ENCODE results near the gene SELENOH.
"Not testable (repeated sequence)": the region's sequence is repeated elsewhere in the genome, so short reads cannot be mapped to it uniquely, and the experiment has no call there.

SELENOH gene

DNA sequence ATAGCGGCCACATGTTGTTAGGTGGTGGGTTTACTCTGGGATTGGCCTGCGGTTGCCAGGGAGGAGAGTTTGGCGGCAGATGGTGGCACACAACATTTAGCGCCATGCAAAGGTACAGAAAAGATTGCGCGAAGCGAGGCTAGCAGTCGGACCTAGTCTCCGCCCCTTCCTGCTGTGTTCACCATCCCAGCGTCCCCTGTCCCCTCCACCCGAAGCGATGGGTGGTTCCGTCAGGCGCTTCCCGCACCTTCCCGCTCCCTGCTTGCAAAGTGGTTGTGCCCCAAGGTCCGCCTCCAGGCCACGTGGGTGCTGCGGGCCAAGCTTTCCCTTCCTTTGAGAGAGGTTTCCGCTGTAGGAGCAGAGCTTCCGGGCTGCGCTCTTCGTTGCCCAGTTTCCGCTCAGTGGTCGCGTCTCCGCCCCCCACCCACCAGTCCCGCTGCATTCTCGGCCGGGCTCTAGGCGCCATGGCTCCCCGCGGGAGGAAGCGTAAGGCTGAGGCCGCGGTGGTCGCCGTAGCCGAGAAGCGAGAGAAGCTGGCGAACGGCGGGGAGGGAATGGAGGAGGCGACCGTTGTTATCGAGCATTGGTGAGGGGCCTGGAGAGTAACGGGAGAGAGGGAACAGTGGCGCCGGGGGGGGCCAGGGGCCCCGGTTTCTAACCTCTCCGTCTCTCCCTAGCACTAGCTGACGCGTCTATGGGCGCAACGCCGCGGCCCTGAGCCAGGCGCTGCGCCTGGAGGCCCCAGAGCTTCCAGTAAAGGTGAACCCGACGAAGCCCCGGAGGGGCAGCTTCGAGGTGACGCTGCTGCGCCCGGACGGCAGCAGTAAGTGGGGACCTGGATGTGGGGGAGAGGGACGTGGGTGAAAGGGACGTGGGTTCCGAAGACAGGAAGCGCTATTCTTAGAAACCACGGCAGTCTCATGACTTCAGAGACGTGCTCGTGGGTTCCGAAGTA, at the start of gene SELENOH:
TSS of gene SELENOH (plus strand) at position 360 of the 955 bp plus-strand sequence. CDS start at position 465, 105 bp downstream.
- H3K4me3 Mint-ChIP-seq: peak within 1 kb of the TSS; percentile 100
- peak within 1 kb of the TSS; percentile 99 for H3K27ac Mint-ChIP-seq
- H3K4me1 Mint-ChIP-seq (ENCODE audit: low read depth): peaks cover 45% of the 10 kb centered on the region
- H3K27me3 Mint-ChIP-seq: no peaks in the 10 kb centered on the region
- H3K36me3 Mint-ChIP-seq: peaks cover 14% of the 10 kb centered on the region
- no peaks in the 10 kb centered on the region for H3K9me3 Mint-ChIP-seq (ENCODE audit: low read depth)

GRCh38 chr11:57698843-57699365, 42.4 kb upstream of the SELENOH start:
- Mint-ChIP-seq H3K4me1 (ENCODE audit: low read depth) (no peaks in the 10 kb centered on the region), H3K9me3 (ENCODE audit: low read depth) (no peaks in the 10 kb centered on the region), H3K27me3 (no peaks in the 10 kb centered on the region), H3K36me3 (peaks cover 4% of the 10 kb centered on the region), H3K27ac (no peak overlapping the region), H3K4me3 (no peak overlapping the region)

- H3K27ac Mint-ChIP-seq: no peak overlapping the region
- H3K4me1 Mint-ChIP-seq (ENCODE audit: low read depth): no peaks in the 10 kb centered on the region
- H3K36me3 Mint-ChIP-seq: peaks cover 4% of the 10 kb centered on the region
Observed at GRCh38 chr11:57699813-57700212, 41.5 kb upstream of the SELENOH start.

DNA sequence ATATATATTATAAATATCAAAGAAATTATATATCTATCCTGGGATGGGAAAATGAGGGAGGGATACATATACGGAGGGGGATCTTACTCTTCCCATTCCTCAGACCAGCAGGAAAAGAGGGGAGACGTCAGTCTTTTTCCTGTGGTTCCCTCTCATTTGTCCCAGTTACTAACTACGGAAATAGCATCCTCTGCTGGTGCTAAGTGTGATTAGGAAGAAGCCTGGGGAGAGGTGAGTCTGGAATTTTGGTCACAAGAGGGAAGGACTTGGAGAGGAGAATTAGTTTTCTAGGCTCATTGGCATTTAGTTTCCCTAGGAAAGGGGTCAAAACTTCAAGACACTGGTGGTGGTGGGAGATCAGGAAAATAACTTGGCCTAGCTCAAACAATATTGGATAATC, 40.9 kb upstream of the SELENOH start:
- no peak overlapping the region for H3K4me3 Mint-ChIP-seq
- no peak overlapping the region for H3K27ac Mint-ChIP-seq
- H3K9me3 Mint-ChIP-seq (ENCODE audit: low read depth): no peaks in the 10 kb centered on the region
- no peaks in the 10 kb centered on the region for H3K4me1 Mint-ChIP-seq (ENCODE audit: low read depth)
- H3K36me3 Mint-ChIP-seq: peaks cover 4% of the 10 kb centered on the region
- no peaks in the 10 kb centered on the region for H3K27me3 Mint-ChIP-seq

More at GRCh38 chr11:57699813-57700212, 41.5 kb upstream of the SELENOH start:
- Mint-ChIP-seq H3K27me3 (no peaks in the 10 kb centered on the region), H3K9me3 (ENCODE audit: low read depth) (no peaks in the 10 kb centered on the region), H3K4me3 (no peak overlapping the region)

- Mint-ChIP-seq H3K27ac (no peak overlapping the region), H3K9me3 (ENCODE audit: low read depth) (no peaks in the 10 kb centered on the region), H3K4me1 (ENCODE audit: low read depth) (peaks cover 4% of the 10 kb centered on the region), H3K4me3 (no peak overlapping the region), H3K36me3 (peaks cover 4% of the 10 kb centered on the region), H3K27me3 (no peaks in the 10 kb centered on the region)
Observed at GRCh38 chr11:57703341-57703740, 38.0 kb upstream of the SELENOH start.

GRCh38 chr11:57704932-57705331, 36.4 kb upstream of the SELENOH start:
- Mint-ChIP-seq H3K9me3 (ENCODE audit: low read depth) (no peaks in the 10 kb centered on the region), H3K4me3 (no peak overlapping the region), H3K27ac (peak overlapping the region; percentile 61), H3K4me1 (ENCODE audit: low read depth) (peaks cover 10% of the 10 kb centered on the region), H3K36me3 (no peaks in the 10 kb centered on the region), H3K27me3 (no peaks in the 10 kb centered on the region)

GRCh38 chr11:57705432-57705831, 35.9 kb upstream of the SELENOH start:
- H3K4me1 Mint-ChIP-seq (ENCODE audit: low read depth): peaks cover 13% of the 10 kb centered on the region
- not testable (repeated sequence) for H3K36me3 Mint-ChIP-seq; H3K27ac Mint-ChIP-seq; H3K4me3 Mint-ChIP-seq; H3K9me3 Mint-ChIP-seq (ENCODE audit: low read depth); H3K27me3 Mint-ChIP-seq

- Mint-ChIP-seq H3K27ac (no peak overlapping the region), H3K27me3 (no peaks in the 10 kb centered on the region), H3K4me1 (ENCODE audit: low read depth) (peaks cover 42% of the 10 kb centered on the region), H3K36me3 (no peaks in the 10 kb centered on the region), H3K4me3 (peak overlapping the region; percentile 48), H3K9me3 (ENCODE audit: low read depth) (no peaks in the 10 kb centered on the region)
Observed at GRCh38 chr11:57709802-57710367, 31.4 kb upstream of the SELENOH start.

DNA sequence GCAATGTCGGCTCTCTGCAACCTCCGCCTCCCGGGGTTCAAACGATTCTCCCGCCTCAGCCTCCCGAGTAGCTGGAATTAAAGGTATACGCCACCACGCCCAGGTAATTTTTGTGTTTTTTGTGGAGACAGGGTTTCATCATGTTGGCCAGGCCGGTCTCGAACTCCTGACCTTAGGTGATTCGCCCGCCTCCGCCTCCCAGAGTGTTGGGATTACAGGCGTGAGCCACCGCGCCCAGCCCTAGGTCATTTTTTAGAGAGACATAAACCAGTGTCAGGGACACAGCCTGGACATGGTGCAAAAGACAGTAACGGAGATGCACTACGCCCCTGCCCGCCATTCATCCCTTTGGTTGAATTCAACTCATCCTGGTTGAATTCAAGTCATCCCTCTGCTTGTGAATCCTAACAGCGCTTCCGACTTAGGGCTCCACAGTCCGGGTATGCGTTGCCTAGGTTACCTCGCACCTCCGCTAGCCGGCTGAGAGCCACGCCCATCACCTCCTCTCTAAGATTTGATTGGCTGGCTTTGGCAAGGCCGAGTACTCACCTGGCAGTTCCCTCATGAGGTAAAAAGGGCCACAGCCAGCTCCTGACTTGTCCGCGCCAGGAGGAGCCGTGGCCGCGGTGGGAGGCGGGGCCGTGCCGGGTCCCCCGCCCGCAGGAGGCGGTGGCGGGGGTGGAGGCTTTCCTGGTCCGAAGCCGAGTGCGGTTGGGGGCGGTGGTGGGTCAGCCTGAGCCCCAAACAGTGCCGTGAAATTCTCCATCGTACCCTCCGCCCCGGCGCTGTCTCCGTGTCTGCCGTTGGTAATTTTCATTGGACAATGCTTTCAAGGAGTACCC, 29.7 kb upstream of the SELENOH start, which contains the start of gene MED19:
TSS of gene MED19 (minus strand) at position 802 of the 842 bp plus-strand sequence. CDS start at position 766, 36 bp downstream.
- no peaks in the 10 kb centered on the region for H3K9me3 Mint-ChIP-seq (ENCODE audit: low read depth)

GRCh38 chr11:57712256-57713150, 28.8 kb upstream of the SELENOH start, which contains the start of gene TMX2:
Gene TMX2, plus strand, starts transcription at chr11:57712593. Its CDS starts 26 bp downstream, at chr11:57712619.
- H3K36me3 Mint-ChIP-seq: no peaks in the 10 kb centered on the region
- no peaks in the 10 kb centered on the region for H3K9me3 Mint-ChIP-seq (ENCODE audit: low read depth)
- H3K27me3 Mint-ChIP-seq: no peaks in the 10 kb centered on the region
- H3K27ac Mint-ChIP-seq: peak within 1 kb of the TSS; percentile 99
- H3K4me1 Mint-ChIP-seq (ENCODE audit: low read depth): peaks cover 44% of the 10 kb centered on the region
- H3K4me3 Mint-ChIP-seq: peak within 1 kb of the TSS; percentile 99

More for the DNA sequence above, 29.7 kb upstream of the SELENOH start, which contains the start of gene MED19:
- no peaks in the 10 kb centered on the region for H3K27me3 Mint-ChIP-seq
- H3K36me3 Mint-ChIP-seq: no peaks in the 10 kb centered on the region
- peak within 1 kb of the TSS; percentile 99 for H3K27ac Mint-ChIP-seq
- peaks cover 44% of the 10 kb centered on the region for H3K4me1 Mint-ChIP-seq (ENCODE audit: low read depth)
- peak within 1 kb of the TSS; percentile 99 for H3K4me3 Mint-ChIP-seq

DNA sequence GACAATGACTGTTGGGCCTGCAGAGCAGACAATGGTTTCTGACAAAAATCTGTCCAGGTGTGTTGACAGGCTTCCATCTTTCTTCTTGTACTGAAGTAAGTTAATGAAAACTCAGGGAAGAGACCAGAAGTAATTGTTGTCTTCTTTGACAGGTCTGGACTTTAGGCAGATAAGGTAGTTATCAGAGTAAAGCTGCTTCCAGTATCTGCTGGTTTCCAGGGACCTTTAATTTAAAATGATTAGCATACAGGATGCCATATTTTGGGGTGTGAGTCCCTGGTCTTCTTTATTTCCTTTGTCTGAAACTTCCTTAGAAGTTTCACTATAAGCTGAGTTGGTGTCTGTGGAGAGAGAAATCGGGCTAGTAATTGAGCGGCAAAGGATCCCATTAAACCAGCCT, 27.5 kb upstream of the SELENOH start:
- H3K36me3 Mint-ChIP-seq: peaks cover 2% of the 10 kb centered on the region
- H3K27ac Mint-ChIP-seq: peak overlapping the region; percentile 99
- H3K27me3 Mint-ChIP-seq: no peaks in the 10 kb centered on the region
- H3K4me1 Mint-ChIP-seq (ENCODE audit: low read depth): peaks cover 42% of the 10 kb centered on the region
- H3K9me3 Mint-ChIP-seq (ENCODE audit: low read depth): no peaks in the 10 kb centered on the region
- H3K4me3 Mint-ChIP-seq: peak overlapping the region; percentile 99

GRCh38 chr11:57716726-57717125, 24.6 kb upstream of the SELENOH start:
- H3K27ac Mint-ChIP-seq; H3K36me3 Mint-ChIP-seq; H3K27me3 Mint-ChIP-seq; H3K9me3 Mint-ChIP-seq (ENCODE audit: low read depth); H3K4me3 Mint-ChIP-seq: not testable (repeated sequence)
- peaks cover 26% of the 10 kb centered on the region for H3K4me1 Mint-ChIP-seq (ENCODE audit: low read depth)

GRCh38 chr11:57727185-57727584, 14.1 kb upstream of the SELENOH start:
- peaks cover 17% of the 10 kb centered on the region for H3K4me1 Mint-ChIP-seq (ENCODE audit: low read depth)
- no peak overlapping the region for H3K27ac Mint-ChIP-seq
- no peaks in the 10 kb centered on the region for H3K27me3 Mint-ChIP-seq
- H3K36me3 Mint-ChIP-seq: no peaks in the 10 kb centered on the region
- no peaks in the 10 kb centered on the region for H3K9me3 Mint-ChIP-seq (ENCODE audit: low read depth)
- no peak overlapping the region for H3K4me3 Mint-ChIP-seq

Measured in activated naive CD8-positive, alpha-beta T cell (primary cell).